22Rv1 (cell line): ENCODE measurements around the gene SKIDA1.

ENCODE experiments used
- H3K27ac ChIP-seq: fragments of 450-650 bp; 2 replicates; pipeline ENCODE4 v1.5.1; 2017
- ZFX ChIP-seq: fragments of 450-650 bp; IDR thresholded peaks from 2 replicates; pipeline ENCODE4 v1.6.1; 2017; ENCODE audit warnings: antibody characterized with exemption, borderline replicate concordance
- TF ChIP-seq, protein P1 (sequence below): fragments of 450-650 bp; IDR thresholded peaks from 2 replicates; pipeline ENCODE4 v1.5.1; 2017; ENCODE audit warnings: mild to moderate bottlenecking

SKIDA1 gene

GRCh38 chr10:21464134-21464533, 61.3 kb downstream of the SKIDA1 start:
- TF ChIP-seq, protein P1, sequence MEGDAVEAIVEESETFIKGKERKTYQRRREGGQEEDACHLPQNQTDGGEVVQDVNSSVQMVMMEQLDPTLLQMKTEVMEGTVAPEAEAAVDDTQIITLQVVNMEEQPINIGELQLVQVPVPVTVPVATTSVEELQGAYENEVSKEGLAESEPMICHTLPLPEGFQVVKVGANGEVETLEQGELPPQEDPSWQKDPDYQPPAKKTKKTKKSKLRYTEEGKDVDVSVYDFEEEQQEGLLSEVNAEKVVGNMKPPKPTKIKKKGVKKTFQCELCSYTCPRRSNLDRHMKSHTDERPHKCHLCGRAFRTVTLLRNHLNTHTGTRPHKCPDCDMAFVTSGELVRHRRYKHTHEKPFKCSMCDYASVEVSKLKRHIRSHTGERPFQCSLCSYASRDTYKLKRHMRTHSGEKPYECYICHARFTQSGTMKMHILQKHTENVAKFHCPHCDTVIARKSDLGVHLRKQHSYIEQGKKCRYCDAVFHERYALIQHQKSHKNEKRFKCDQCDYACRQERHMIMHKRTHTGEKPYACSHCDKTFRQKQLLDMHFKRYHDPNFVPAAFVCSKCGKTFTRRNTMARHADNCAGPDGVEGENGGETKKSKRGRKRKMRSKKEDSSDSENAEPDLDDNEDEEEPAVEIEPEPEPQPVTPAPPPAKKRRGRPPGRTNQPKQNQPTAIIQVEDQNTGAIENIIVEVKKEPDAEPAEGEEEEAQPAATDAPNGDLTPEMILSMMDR = no peak
- TF ChIP-seq ZFX = no peak
- H3K27ac ChIP-seq = no peak overlapping the region
